Fibroblast of the aortic adventitia (primary cell): ENCODE results near the gene CEP43. TPM values are rescaled to one million over a fixed set of nuclear protein-coding genes. Genes with fewer than 3 reads are reported as not detected.

Source experiments
- DNase-seq: peaks from one replicate; pipeline ENCODE4 v3.0.0-alpha.2; 2010; ENCODE audit warnings: low read depth
- H3K4me3 ChIP-seq: 2 replicates; pipeline ENCODE4 v1.5.1; 2011; ENCODE audit warnings: low read depth, mild to moderate bottlenecking, control low read depth, low read length, moderate library complexity
- total RNA-seq: library from RNA; depleted of rRNA; stranded (reverse); fragments of >200 nt; gene quantifications from 2 replicates; pipeline ENCODE4 v1.2.3, GENCODE V29; 2012; ENCODE audit warnings: low replicate concordance
- TF ChIP-seq, protein P1 (sequence below): IDR thresholded peaks from 2 replicates; pipeline ENCODE4 v1.5.1; 2011; ENCODE audit warnings: mild to moderate bottlenecking, low read length, control low read depth, inconsistent platforms; ENCODE audit not compliant: insufficient read depth

Gene CEP43
- total RNA-seq, 1 donor, result 22.0 TPM

DNA sequence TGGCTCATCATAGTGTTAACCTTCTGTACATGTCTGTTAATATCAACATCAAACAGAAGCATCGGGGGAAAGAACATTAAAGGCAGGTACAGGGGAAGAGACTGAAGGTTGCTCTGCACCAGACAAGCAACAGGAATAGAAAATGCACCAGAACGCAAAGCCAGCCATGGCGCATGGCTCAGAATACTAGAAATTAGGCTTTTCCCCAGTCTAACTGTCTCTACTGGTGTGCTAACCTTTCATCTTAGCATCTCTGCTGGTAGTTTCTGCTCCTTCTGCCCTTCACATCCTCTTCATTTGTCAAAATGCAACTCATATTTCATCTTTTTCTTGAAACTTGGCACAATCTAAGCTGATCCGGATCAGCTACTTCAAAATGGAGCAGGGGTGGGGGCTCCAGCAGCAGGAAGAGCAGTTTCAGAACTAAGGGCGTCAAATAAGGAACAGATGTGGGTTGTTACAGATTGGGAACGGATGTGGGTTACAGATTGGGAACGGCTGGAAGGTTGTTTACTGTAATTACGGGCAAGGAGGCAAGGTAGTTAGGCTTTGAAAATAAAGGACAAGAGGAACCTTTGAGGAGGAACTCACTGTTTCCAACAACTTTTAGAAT is 29.7 kb upstream of the CEP43 start:
- TF ChIP-seq, protein P1, sequence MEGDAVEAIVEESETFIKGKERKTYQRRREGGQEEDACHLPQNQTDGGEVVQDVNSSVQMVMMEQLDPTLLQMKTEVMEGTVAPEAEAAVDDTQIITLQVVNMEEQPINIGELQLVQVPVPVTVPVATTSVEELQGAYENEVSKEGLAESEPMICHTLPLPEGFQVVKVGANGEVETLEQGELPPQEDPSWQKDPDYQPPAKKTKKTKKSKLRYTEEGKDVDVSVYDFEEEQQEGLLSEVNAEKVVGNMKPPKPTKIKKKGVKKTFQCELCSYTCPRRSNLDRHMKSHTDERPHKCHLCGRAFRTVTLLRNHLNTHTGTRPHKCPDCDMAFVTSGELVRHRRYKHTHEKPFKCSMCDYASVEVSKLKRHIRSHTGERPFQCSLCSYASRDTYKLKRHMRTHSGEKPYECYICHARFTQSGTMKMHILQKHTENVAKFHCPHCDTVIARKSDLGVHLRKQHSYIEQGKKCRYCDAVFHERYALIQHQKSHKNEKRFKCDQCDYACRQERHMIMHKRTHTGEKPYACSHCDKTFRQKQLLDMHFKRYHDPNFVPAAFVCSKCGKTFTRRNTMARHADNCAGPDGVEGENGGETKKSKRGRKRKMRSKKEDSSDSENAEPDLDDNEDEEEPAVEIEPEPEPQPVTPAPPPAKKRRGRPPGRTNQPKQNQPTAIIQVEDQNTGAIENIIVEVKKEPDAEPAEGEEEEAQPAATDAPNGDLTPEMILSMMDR, result no peak
- DNase-seq, result no peak
- no peak overlapping the region for H3K4me3 ChIP-seq

DNA sequence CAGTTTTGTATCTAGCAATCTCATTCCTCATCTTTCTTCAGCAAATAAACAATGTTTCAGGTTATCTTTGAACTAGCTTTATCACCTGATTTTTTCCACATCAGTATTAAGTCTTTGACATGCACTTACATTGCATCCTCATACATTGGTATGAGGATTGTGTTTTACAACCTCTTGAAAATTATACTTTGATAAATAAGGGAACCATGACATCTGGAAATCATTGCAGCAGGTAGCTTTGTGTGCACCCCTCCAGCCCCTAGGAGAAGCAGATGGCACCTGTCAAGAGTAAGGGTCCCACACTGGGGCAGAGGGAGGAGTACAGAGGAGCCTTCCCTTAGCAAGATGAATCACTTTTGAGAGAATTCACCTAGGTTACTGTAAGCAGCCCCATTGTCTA is 29.1 kb upstream of the CEP43 start:
- no peak for DNase-seq
- TF ChIP-seq, protein P1, result no peak
- H3K4me3 ChIP-seq, result no peak overlapping the region

DNA sequence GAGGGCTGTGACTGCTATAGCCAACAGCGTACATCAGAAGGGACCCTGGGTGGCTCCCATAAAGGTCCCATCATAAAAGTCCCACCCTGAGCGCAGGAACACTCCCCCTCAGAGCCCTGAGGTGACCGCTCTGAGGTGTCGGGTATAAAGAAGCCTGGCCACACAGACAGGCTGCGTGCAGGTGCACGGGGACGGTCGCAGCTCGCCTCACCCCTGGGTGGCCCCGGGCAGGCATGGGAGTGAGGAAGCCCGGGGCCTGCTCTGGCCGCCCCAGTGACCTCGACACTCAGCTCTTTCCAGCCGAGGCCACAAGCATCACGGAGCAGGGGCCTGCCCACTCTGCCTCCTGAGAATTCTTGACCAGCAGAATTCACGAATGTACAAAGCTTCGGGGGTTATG is 28.4 kb upstream of the CEP43 start:
- no peak overlapping the region for H3K4me3 ChIP-seq
- no peak for DNase-seq
- TF ChIP-seq, protein P1, result no peak

DNA sequence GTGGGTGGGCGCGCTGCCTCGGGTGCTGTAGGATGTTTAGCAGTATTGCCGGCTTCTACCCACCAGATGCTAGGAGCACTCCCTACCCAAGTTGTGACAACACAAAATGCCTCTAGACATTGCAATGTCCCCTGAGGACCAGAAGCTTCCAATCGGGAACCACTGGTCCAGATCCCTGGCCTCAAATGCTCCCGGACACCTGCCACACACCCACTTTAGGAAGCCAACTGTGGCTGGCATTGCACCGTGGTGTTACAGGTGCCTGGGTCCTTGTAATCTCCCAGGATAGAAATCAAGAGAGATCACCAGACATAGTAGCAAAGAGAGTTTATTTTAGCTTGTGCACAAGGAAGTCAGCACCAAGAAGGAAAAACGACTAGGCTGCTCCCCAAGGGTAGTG is 27.9 kb upstream of the CEP43 start:
- TF ChIP-seq, protein P1, result no peak
- DNase-seq, result no peak
- no peak overlapping the region for H3K4me3 ChIP-seq

DNA sequence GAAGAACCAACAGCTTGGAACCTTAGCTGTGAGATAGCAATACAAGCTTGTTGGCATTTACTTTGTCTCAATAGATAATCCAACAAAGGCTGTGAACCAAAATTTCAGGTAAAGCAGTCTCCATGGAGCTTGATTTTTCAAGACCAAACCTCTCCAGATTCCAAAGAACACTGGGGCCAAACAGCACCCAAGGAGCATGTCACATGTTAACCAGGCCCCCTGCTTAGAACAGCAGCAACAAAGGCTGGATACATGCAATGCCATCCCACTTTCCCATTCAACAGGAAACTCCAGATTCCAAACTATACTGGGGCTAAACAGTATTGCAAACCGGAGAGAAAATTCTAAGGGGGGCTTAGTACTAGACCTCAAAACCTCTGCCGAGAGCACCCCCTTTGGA is 27.1 kb upstream of the CEP43 start:
- no peak for DNase-seq
- TF ChIP-seq, protein P1, result no peak
- H3K4me3 ChIP-seq, result no peak overlapping the region

DNA sequence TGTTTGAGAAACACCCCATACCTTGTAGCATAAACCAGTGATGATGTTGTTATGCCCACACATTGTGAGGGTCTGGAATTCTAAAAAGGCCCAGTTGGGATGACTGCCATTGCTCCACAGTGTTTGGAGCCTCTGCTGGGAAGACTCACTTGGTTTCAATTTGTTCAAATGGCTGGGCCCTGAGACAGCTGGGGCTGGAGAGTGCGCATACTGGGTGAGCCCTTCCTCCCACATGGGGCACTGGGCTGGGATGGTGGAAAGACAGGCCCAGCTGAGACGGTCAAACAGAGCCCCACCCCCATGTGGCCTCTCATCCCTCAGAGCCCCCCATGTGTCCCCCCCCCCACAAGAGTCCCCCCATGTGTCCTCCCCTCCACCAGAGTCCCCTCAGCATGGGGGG is 22.6 kb upstream of the CEP43 start:
- no peak for DNase-seq
- H3K4me3 ChIP-seq, result no peak overlapping the region
- TF ChIP-seq, protein P1, result no peak
